HG03095 (cell line): ENCODE data around the gene GPATCH11.

Source experiments
- ATAC-seq: cut with Tn5 transposase; IDR thresholded peaks from one replicate; pipeline ENCODE4 v1.9.1; 2021; ENCODE audit warnings: moderate library complexity; ENCODE audit not compliant: unreplicated experiment

GPATCH11 gene

GRCh38 chr2:37083873-37084794 is at the start of gene GPATCH11, which contains the start of gene HEATR5B:
Gene GPATCH11, plus strand, starts transcription at chr2:37084518. Its CDS starts 3,864 bp downstream, at chr2:37088382.
Gene HEATR5B, minus strand, starts transcription at chr2:37084372. Its CDS starts 958 bp downstream, at chr2:37083414.
- peak; percentile 77 for ATAC-seq

- no peak for ATAC-seq
These were observed 46.5 kb upstream of the GPATCH11 start for GRCh38 chr2:37037771-37038170.

- no peak for ATAC-seq
These were observed 44.7 kb upstream of the GPATCH11 start for GRCh38 chr2:37039580-37039979.

GRCh38 chr2:37052600-37053332 is 31.6 kb upstream of the GPATCH11 start:
- no peak for ATAC-seq

GRCh38 chr2:37059841-37060240 is 24.5 kb upstream of the GPATCH11 start:
- no peak for ATAC-seq

- no peak for ATAC-seq
These were observed 23.9 kb upstream of the GPATCH11 start for GRCh38 chr2:37060446-37060845.

GRCh38 chr2:37061013-37061711 is 23.2 kb upstream of the GPATCH11 start:
- ATAC-seq: no peak

- no peak for ATAC-seq
These were observed 22.5 kb upstream of the GPATCH11 start for GRCh38 chr2:37061776-37062175.

- ATAC-seq: no peak
These were observed 15.6 kb upstream of the GPATCH11 start for GRCh38 chr2:37068686-37069085.

GRCh38 chr2:37070931-37071330 is 13.4 kb upstream of the GPATCH11 start:
- ATAC-seq: no peak

GRCh38 chr2:37080266-37080665 is 4.1 kb upstream of the GPATCH11 start:
- no peak for ATAC-seq

GRCh38 chr2:37080689-37081088 is 3.6 kb upstream of the GPATCH11 start:
- ATAC-seq: no peak

- ATAC-seq: no peak
These were observed 479 bp downstream of the GPATCH11 start for GRCh38 chr2:37084797-37085196.

- ATAC-seq: no peak
These were observed 1.4 kb downstream of the GPATCH11 start for GRCh38 chr2:37085731-37086147.

- ATAC-seq: peak; percentile 81
These were observed 5.7 kb downstream of the GPATCH11 start for GRCh38 chr2:37090019-37090477.

- ATAC-seq: peak; percentile 44
These were observed 7.6 kb downstream of the GPATCH11 start for GRCh38 chr2:37091873-37092272.

GRCh38 chr2:37096568-37096967 is 12.2 kb downstream of the GPATCH11 start:
- ATAC-seq: no peak

GRCh38 chr2:37098416-37099118 is 14.2 kb downstream of the GPATCH11 start:
- no peak for ATAC-seq

- ATAC-seq: no peak
These were observed 15.7 kb downstream of the GPATCH11 start for GRCh38 chr2:37100054-37100453.

GRCh38 chr2:37102588-37102987 is 18.3 kb downstream of the GPATCH11 start:
- ATAC-seq: no peak
